Keratinocyte (primary cell): ENCODE measurements around the gene ERGIC1. TPM values are rescaled to one million over a fixed set of nuclear protein-coding genes. Genes with fewer than 3 reads are reported as not detected.
A peak's percentile ranks its signal among the peaks of the same experiment; 100 is the strongest.

Experiments
- DNase-seq: peaks from one replicate; pipeline ENCODE4 v3.0.0-alpha.2; 2011; ENCODE audit warnings: low read depth, missing footprints, low spot score
- FAIRE-seq: peaks from 2 replicates; lab custom pipeline; 2011; peaks lifted over from hg19 to GRCh38; lab: Jason Lieb, UNC
- H2AFZ ChIP-seq: 2 replicates; pipeline ENCODE4 v1.6.0; 2012; ENCODE audit warnings: low read length, control low read depth, inconsistent platforms; ENCODE audit not compliant: control insufficient read depth
- H3K27ac ChIP-seq: 2 replicates; pipeline ENCODE4 v1.5.1; 2011; ENCODE audit warnings: low read length; ENCODE audit not compliant: control insufficient read depth, insufficient read depth
- H3K27me3 ChIP-seq: 3 replicates; pipeline ENCODE4 v1.6.0; 2011; ENCODE audit warnings: low read length; ENCODE audit not compliant: control insufficient read depth, insufficient read depth; ENCODE audit errors: extremely low read depth
- H3K36me3 ChIP-seq, 2 experiments: 2 replicates in 1 of 2; 3 replicates in 1 of 2; pipeline ENCODE4 v1.5.1; 2011; ENCODE audit warnings: low read length in 2 of 2, mild to moderate bottlenecking in 1 of 2; ENCODE audit not compliant: control insufficient read depth in 2 of 2, insufficient read depth in 2 of 2; ENCODE audit errors: extremely low read depth in 1 of 2
- H3K4me1 ChIP-seq: 3 replicates; pipeline ENCODE4 v1.5.1; 2011; ENCODE audit warnings: low read length; ENCODE audit not compliant: control insufficient read depth, insufficient read depth; ENCODE audit errors: extremely low read depth
- H3K4me2 ChIP-seq: 3 replicates; pipeline ENCODE4 v1.6.0; 2011; ENCODE audit warnings: low read depth, low read length; ENCODE audit not compliant: control insufficient read depth, insufficient read depth; ENCODE audit errors: extremely low read depth
- H3K4me3 ChIP-seq, 3 experiments: fragments of 200-600 bp in 1 of 3; sonication (generic) in 1 of 3; 2 replicates in 2 of 3; 3 replicates in 1 of 3; pipeline ENCODE4 v1.5.1; 2011 to 2016; ENCODE audit warnings: low read length in 3 of 3, mild to moderate bottlenecking in 3 of 3, control low read depth in 2 of 3, inconsistent platforms in 1 of 3, low read depth in 1 of 3, mixed read lengths in 1 of 3, mixed run types in 1 of 3, moderate library complexity in 1 of 3; ENCODE audit not compliant: control insufficient read depth in 2 of 3, insufficient read depth in 2 of 3; ENCODE audit errors: extremely low read depth in 1 of 3
- H3K79me2 ChIP-seq: 2 replicates; pipeline ENCODE4 v1.6.0; 2012; ENCODE audit warnings: low read length; ENCODE audit not compliant: control insufficient read depth, insufficient read depth
- H3K9ac ChIP-seq: 3 replicates; pipeline ENCODE4 v1.6.0; 2011; ENCODE audit warnings: low read length; ENCODE audit not compliant: control insufficient read depth, insufficient read depth; ENCODE audit errors: extremely low read depth
- H3K9me1 ChIP-seq: 3 replicates; pipeline ENCODE4 v1.6.0; 2011; ENCODE audit warnings: low read length; ENCODE audit not compliant: control insufficient read depth, insufficient read depth; ENCODE audit errors: extremely low read depth
- H3K9me3 ChIP-seq: 2 replicates; pipeline ENCODE4 v1.5.1; 2012; ENCODE audit warnings: low read depth, low read length; ENCODE audit not compliant: control insufficient read depth
- H4K20me1 ChIP-seq: 3 replicates; pipeline ENCODE4 v1.6.0; 2011; ENCODE audit warnings: low read length; ENCODE audit not compliant: control insufficient read depth, insufficient read depth; ENCODE audit errors: extremely low read depth
- EZH2 ChIP-seq: IDR thresholded peaks from one replicate; pipeline ENCODE4 v1.6.1; 2012; ENCODE audit warnings: inconsistent platforms, mild to moderate bottlenecking, low read length, moderate library complexity
- dilution Hi-C: fragments of 300-500 bp; cut with MboI; formaldehyde crosslinking; loops from one replicate; pipeline ENCODE4 v1.7.0; 2020; ENCODE audit warnings: low sequenced_read_pairs; ENCODE audit not compliant: extremely low pct_ligation_motif_present
- polyA plus RNA-seq, 5 experiments: library from polyadenylated mRNA; depleted of rRNA in 3 of 5; stranded (reverse) in 3 of 5; stranded (forward) in 1 of 5; unstranded in 1 of 5; fragments of >200 nt; gene quantifications; 1 replicate in 1 of 5; 2 replicates in 3 of 5; 3 replicates in 1 of 5; pipeline versions ENCODE4 v1.2.1 to v1.2.3, GENCODE V29; 2011 to 2012; ENCODE audit warnings: missing spikeins in 2 of 5, low read depth in 1 of 5, low replicate concordance in 1 of 5
- TF ChIP-seq, protein P1 (sequence below), 3 experiments: IDR thresholded peaks in 1 of 3; conservative IDR thresholded peaks in 1 of 3; optimal IDR thresholded peaks in 1 of 3; 2 replicates in 2 of 3; 3 replicates in 1 of 3; pipeline versions ENCODE3 to v1.5.1; 2011; ENCODE audit warnings: low read length in 3 of 3, mild to moderate bottlenecking in 3 of 3, moderate library complexity in 2 of 3, control low read depth in 1 of 3, inconsistent platforms in 1 of 3; ENCODE audit not compliant: insufficient read depth in 2 of 3; ENCODE audit errors: extremely low read depth in 1 of 3

Gene ERGIC1
- polyA plus RNA-seq, 1 donor (not counting 4 experiments of a cell fraction or from before 2014, with no cell fraction given), result 93.4 TPM

DNA sequence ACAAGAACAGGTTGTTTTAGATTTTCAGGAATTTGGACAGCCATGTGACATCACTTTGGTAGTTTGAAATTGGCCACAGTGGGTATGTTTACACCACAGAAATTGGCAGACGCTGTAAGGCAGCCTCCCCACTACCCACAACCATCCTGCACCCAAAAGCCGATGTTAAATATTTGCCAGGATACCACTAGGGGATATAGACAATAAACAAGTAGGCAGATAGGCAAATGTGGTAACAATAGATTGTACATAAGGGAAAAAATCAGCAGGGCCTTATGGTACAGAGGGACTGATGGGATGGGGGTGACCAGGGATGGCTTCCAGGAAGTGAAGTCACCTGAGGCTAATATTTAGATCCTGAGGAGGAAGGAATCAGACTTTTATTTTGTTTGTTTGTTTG is 31.9 kb upstream of the ERGIC1 start:
- no peaks in the 10 kb centered on the region for H3K36me3 ChIP-seq
- no peak overlapping the region for H3K9ac ChIP-seq
- H3K9me1 ChIP-seq, result no peaks in the 10 kb centered on the region
- no peak overlapping the region for H2AFZ ChIP-seq
- no peaks in the 10 kb centered on the region for H3K9me3 ChIP-seq
- no peaks in the 10 kb centered on the region for H4K20me1 ChIP-seq
- H3K4me3 ChIP-seq, result no peak overlapping the region
- no peaks in the 10 kb centered on the region for H3K27me3 ChIP-seq
- dilution Hi-C loops, result no loop called here
- DNase-seq (no peak), FAIRE-seq (no peak)
- peak overlapping the region; percentile 93 for H3K27ac ChIP-seq
- H3K4me2 ChIP-seq, result no peak overlapping the region
- TF ChIP-seq EZH2, result no peak
- TF ChIP-seq, protein P1, sequence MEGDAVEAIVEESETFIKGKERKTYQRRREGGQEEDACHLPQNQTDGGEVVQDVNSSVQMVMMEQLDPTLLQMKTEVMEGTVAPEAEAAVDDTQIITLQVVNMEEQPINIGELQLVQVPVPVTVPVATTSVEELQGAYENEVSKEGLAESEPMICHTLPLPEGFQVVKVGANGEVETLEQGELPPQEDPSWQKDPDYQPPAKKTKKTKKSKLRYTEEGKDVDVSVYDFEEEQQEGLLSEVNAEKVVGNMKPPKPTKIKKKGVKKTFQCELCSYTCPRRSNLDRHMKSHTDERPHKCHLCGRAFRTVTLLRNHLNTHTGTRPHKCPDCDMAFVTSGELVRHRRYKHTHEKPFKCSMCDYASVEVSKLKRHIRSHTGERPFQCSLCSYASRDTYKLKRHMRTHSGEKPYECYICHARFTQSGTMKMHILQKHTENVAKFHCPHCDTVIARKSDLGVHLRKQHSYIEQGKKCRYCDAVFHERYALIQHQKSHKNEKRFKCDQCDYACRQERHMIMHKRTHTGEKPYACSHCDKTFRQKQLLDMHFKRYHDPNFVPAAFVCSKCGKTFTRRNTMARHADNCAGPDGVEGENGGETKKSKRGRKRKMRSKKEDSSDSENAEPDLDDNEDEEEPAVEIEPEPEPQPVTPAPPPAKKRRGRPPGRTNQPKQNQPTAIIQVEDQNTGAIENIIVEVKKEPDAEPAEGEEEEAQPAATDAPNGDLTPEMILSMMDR (optimal IDR thresholded peaks at IDR 0.05 in 1 of 3, IDR thresholded peaks at IDR 0.05 in 1 of 3, conservative IDR thresholded peaks at IDR 0.05 in 1 of 3; ENCODE audit: extremely low read depth in 1 of 3, insufficient read depth in 2 of 3, low read length in 3 of 3), result no peak
- peaks cover 52% of the 10 kb centered on the region for H3K4me1 ChIP-seq
- H3K79me2 ChIP-seq, result no peaks in the 10 kb centered on the region

DNA sequence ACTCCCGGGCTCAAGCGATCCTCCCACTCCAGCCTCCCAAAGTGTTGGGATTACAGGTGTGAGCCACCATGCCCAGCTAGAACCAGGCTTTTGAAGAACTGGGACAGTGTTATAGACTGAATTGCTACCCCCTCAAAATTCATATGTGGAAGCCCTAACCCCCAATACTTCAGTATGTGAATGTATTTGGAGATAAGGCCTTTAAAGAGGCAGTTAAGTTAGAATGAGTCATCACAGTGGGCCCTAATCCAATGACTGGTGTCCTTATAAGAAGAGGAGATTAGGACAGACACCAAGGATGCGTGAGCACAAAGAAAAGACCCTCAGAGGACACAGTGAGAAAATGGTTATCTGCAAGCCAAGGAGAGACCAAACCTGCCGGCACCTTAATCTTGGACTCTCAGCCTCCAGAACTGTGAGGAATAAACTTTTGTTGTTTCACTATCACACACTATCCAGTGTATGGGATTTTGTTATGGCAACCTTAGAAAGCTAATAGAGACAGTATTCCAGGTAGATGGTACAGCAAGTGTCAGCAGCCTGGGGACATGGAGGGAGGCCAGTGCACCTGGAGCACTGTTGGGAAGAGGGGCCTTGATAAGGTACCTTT is 31.4 kb upstream of the ERGIC1 start:
- Histone ChIP-seq H3K4me1 (peaks cover 56% of the 10 kb centered on the region), H3K4me2 (no peak overlapping the region), H3K9ac (no peak overlapping the region), H3K4me3 (no peak overlapping the region), H3K36me3 (no peaks in the 10 kb centered on the region), H2AFZ (no peak overlapping the region), H3K27ac (peak overlapping the region; percentile 93), H3K79me2 (no peaks in the 10 kb centered on the region), H3K27me3 (no peaks in the 10 kb centered on the region), H3K9me3 (no peaks in the 10 kb centered on the region), H3K9me1 (no peaks in the 10 kb centered on the region), H4K20me1 (no peaks in the 10 kb centered on the region)
- DNase-seq, result no peak
- dilution Hi-C loops, result no loop called here
- no peak for FAIRE-seq
- TF ChIP-seq, protein P1 (optimal IDR thresholded peaks at IDR 0.05 in 1 of 3, IDR thresholded peaks at IDR 0.05 in 1 of 3, conservative IDR thresholded peaks at IDR 0.05 in 1 of 3; ENCODE audit: extremely low read depth in 1 of 3, insufficient read depth in 2 of 3, low read length in 3 of 3), result no peak
- TF ChIP-seq EZH2, result no peak
